ENCODE results near the gene ANO1.

- no peak for TF ChIP-seq EP300 (IDR thresholded peaks at IDR 0.05)
- TF ChIP-seq CTCF (IDR thresholded peaks at IDR 0.05), result no peak
Measured at GRCh38 chr11:70074746-70075145, 3.4 kb upstream of the ANO1 start.

Data from esophagus muscularis mucosa (tissue), 3 donors.